GM18517 (cell line): ENCODE measurements around the gene MRPS31.

ENCODE experiments used
- ATAC-seq: cut with Tn5 transposase; IDR thresholded peaks from one replicate; pipeline ENCODE4 v1.9.1; 2021; ENCODE audit warnings: mild to moderate bottlenecking, moderate library complexity; ENCODE audit not compliant: unreplicated experiment

The MRPS31 gene

GRCh38 chr13:40770934-40771618 is at the start of gene MRPS31:
Gene MRPS31, minus strand, starts transcription at chr13:40771190. Its CDS starts 54 bp downstream, at chr13:40771136.
- ATAC-seq: peak; percentile 92

GRCh38 chr13:40819797-40820315 is 48.9 kb upstream of the MRPS31 start:
- ATAC-seq: no peak

GRCh38 chr13:40818926-40819325 is 47.9 kb upstream of the MRPS31 start:
- ATAC-seq: no peak

- no peak for ATAC-seq
Measured at GRCh38 chr13:40814803-40815202, 43.8 kb upstream of the MRPS31 start.

GRCh38 chr13:40813667-40814454 is 42.9 kb upstream of the MRPS31 start:
- ATAC-seq: peak; percentile 59

- ATAC-seq: no peak
Measured at GRCh38 chr13:40812724-40813445, 41.9 kb upstream of the MRPS31 start.

GRCh38 chr13:40812102-40812501 is 41.1 kb upstream of the MRPS31 start:
- no peak for ATAC-seq

GRCh38 chr13:40809471-40809870 is 38.5 kb upstream of the MRPS31 start:
- no peak for ATAC-seq

- ATAC-seq: no peak
Measured at GRCh38 chr13:40806241-40806640, 35.3 kb upstream of the MRPS31 start.

- no peak for ATAC-seq
Measured at GRCh38 chr13:40803316-40803715, 32.3 kb upstream of the MRPS31 start.

- ATAC-seq: no peak
Measured at GRCh38 chr13:40801255-40802217, 30.5 kb upstream of the MRPS31 start.

- no peak for ATAC-seq
Measured at GRCh38 chr13:40800559-40800958, 29.6 kb upstream of the MRPS31 start.

GRCh38 chr13:40799508-40799907 is 28.5 kb upstream of the MRPS31 start:
- no peak for ATAC-seq

GRCh38 chr13:40798380-40798779 is 27.4 kb upstream of the MRPS31 start:
- ATAC-seq: no peak

- no peak for ATAC-seq
Measured at GRCh38 chr13:40796649-40797048, 25.7 kb upstream of the MRPS31 start.

- ATAC-seq: no peak
Measured at GRCh38 chr13:40794414-40795368, 23.7 kb upstream of the MRPS31 start.

GRCh38 chr13:40793339-40793738 is 22.3 kb upstream of the MRPS31 start:
- ATAC-seq: no peak

GRCh38 chr13:40792284-40793051 is 21.5 kb upstream of the MRPS31 start:
- no peak for ATAC-seq
